Chondrocyte (in vitro differentiated cells): Measurements from ENCODE around the gene MBD6. TPM values are rescaled to one million over a fixed set of nuclear protein-coding genes. Genes with fewer than 3 reads are reported as not detected.

Experiments
- DNase-seq: peaks from one replicate; pipeline ENCODE4 v3.0.0; 2021; ENCODE audit warnings: mixed read lengths, low spot score
- H3K27ac Mint-ChIP-seq: one replicate; pipeline ENCODE4 v1.8.0; 2021; ENCODE audit warnings: mild to moderate bottlenecking, moderate library complexity, mixed read lengths; ENCODE audit not compliant: unreplicated experiment
- H3K27me3 Mint-ChIP-seq: 2 replicates; pipeline ENCODE4 v1.8.0; 2021; ENCODE audit warnings: low read depth, mixed read lengths
- H3K36me3 Mint-ChIP-seq: 2 replicates; pipeline ENCODE4 v1.8.0; 2021; ENCODE audit warnings: low read depth, mixed read lengths
- H3K4me1 Mint-ChIP-seq: 2 replicates; pipeline ENCODE4 v1.8.0; 2021; ENCODE audit warnings: low read depth, mild to moderate bottlenecking, mixed read lengths
- H3K4me3 Mint-ChIP-seq: one replicate; pipeline ENCODE4 v1.8.0; 2021; ENCODE audit warnings: mild to moderate bottlenecking, moderate library complexity, mixed read lengths; ENCODE audit not compliant: unreplicated experiment
- H3K9me3 Mint-ChIP-seq: 2 replicates; pipeline ENCODE4 v1.8.0; 2021; ENCODE audit warnings: low read depth, mixed read lengths
- CTCF ChIP-seq: fragments of 200-600 bp; sonication (generic); IDR thresholded peaks from 2 replicates; pipeline ENCODE4 v1.5.0; 2021; ENCODE audit warnings: antibody characterized with exemption, mild to moderate bottlenecking, moderate library complexity
- total RNA-seq: library from RNA; stranded (reverse); gene quantifications from 3 replicates; pipeline ENCODE4 v1.2.1, GENCODE V29; 2021

MBD6 gene
- total RNA-seq, 1 donor from 2014 or later = 86.5 TPM

GRCh38 chr12:57521525-57522010 lies 1.1 kb upstream of the MBD6 start:
- no peak for DNase-seq
- Mint-ChIP-seq H3K4me1 (peaks cover 73% of the 10 kb centered on the region), H3K4me3 (peak overlapping the region; percentile 74), H3K9me3 (no peaks in the 10 kb centered on the region), H3K27ac (peak overlapping the region; percentile 100), H3K36me3 (peaks cover 32% of the 10 kb centered on the region), H3K27me3 (no peaks in the 10 kb centered on the region)
- peak; percentile 39 for TF ChIP-seq CTCF

GRCh38 chr12:57522887-57523705 lies 472 bp downstream of the MBD6 start:
- peaks cover 25% of the 10 kb centered on the region for H3K36me3 Mint-ChIP-seq
- peak overlapping the region; percentile 97 for H3K27ac Mint-ChIP-seq
- no peaks in the 10 kb centered on the region for H3K9me3 Mint-ChIP-seq
- no peaks in the 10 kb centered on the region for H3K27me3 Mint-ChIP-seq
- H3K4me1 Mint-ChIP-seq = peaks cover 62% of the 10 kb centered on the region
- peak overlapping the region; percentile 96 for H3K4me3 Mint-ChIP-seq
- DNase-seq = no peak
- no peak for TF ChIP-seq CTCF

GRCh38 chr12:57523706-57524614 lies 1.3 kb downstream of the MBD6 start:
- peaks cover 21% of the 10 kb centered on the region for H3K36me3 Mint-ChIP-seq
- DNase-seq = no peak
- no peaks in the 10 kb centered on the region for H3K27me3 Mint-ChIP-seq
- H3K9me3 Mint-ChIP-seq = no peaks in the 10 kb centered on the region
- peaks cover 54% of the 10 kb centered on the region for H3K4me1 Mint-ChIP-seq
- peak overlapping the region; percentile 97 for H3K27ac Mint-ChIP-seq
- peak overlapping the region; percentile 96 for H3K4me3 Mint-ChIP-seq
- no peak for TF ChIP-seq CTCF

- peaks cover 46% of the 10 kb centered on the region for H3K4me1 Mint-ChIP-seq
- no peak for DNase-seq
- H3K27ac Mint-ChIP-seq = peak overlapping the region; percentile 97
Observed at GRCh38 chr12:57524814-57525614, 2.4 kb downstream of the MBD6 start.

More at GRCh38 chr12:57524814-57525614, 2.4 kb downstream of the MBD6 start:
- TF ChIP-seq CTCF = no peak
- Mint-ChIP-seq H3K27me3 (no peaks in the 10 kb centered on the region), H3K9me3 (no peaks in the 10 kb centered on the region), H3K36me3 (peaks cover 20% of the 10 kb centered on the region), H3K4me3 (peak overlapping the region; percentile 96)
